ENCODE measurements around the gene MAEA. TPM values are rescaled to one million over a fixed set of nuclear protein-coding genes. Genes with fewer than 3 reads are reported as not detected.

MAEA gene
- total and polyA plus RNA-seq, 2 experiments from 2014 or later = 57.3 to 85.0 TPM

DNA sequence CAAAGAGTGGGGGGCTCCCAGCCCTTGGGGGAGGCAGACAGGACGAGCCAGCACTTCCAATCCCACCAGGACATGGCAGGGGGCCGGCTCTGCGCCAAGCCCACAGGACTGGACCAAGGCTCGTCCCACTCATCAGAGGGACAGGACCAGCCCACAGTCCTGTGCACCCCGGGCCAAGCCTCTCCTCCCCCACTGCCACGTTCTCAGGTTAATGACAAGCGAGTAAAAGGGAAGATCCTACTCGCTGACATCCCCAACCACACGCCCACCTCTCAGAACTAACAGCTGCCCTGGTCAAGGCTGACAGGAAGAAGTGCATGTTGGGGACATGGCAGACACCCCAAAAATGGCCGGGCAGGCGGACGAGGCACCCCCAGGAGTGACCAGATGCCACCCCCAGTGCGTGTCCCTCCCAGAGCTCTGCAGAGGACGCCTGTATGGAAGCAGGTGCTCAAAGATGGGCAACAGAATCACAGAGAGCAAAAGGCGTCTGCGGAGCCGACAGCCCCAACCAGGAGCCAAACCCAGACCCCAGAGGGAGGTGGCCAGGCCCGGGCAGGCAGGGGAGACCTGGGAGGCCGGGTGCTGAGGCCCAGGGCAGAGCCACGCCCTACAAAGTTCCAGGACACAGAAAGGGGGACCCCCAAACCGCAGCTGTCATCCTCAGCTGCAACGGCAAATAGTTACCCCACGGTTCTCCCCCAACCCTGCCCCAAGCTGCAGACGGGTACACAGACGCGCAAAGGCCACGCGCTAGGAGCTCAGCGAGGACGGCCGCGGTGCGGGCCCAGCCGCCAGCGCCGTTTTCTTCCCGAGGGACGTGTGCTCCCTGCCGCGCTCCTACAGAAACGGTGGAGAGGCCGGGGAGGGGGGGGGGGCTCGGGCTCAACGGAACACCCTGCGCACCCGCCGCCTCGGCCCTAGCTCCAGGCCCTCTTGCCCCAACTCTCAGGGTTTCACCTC lies 42.5 kb upstream of the MAEA start:
- Histone ChIP-seq H3K27me3 (replicated peaks; ENCODE audit: insufficient read depth) (no peaks in the 10 kb centered on the region), H3K79me2 (ENCODE audit: insufficient read depth) (peaks cover 79% of the 10 kb centered on the region), H4K20me1 (ENCODE audit: insufficient read depth) (no peaks in the 10 kb centered on the region), H3K27ac (peak overlapping the region; percentile 80), H3F3A (ENCODE audit: insufficient read depth) (no peaks in the 10 kb centered on the region), H3K4me1 (ENCODE audit: insufficient read depth) (peaks cover 13% of the 10 kb centered on the region; the same call in 1 of the 2 replicates), H3K4me2 (ENCODE audit: unreplicated experiment) (peak overlapping the region; percentile 87), H3K9ac (peak overlapping the region; percentile 93), H3K36me3 (ENCODE audit: low read depth) (no peaks in the 10 kb centered on the region), H2AFZ (peak overlapping the region; percentile 51), H3K9me3 (ENCODE audit: low read depth) (no peaks in the 10 kb centered on the region), H3K4me3 (peak overlapping the region; percentile 90), H3K9me2 (ENCODE audit: insufficient read depth) (no peaks in the 10 kb centered on the region)
- WGBS, 2 experiments (ENCODE audit: low coverage in 1 of 2, low lambda C conversion rate in 2 of 2, missing lambda C conversion rate in 2 of 2) = 12 to 14% methylated on average over 39 to 47 of the region's 48 CpGs
- in situ Hi-C loops (cut with MboI) = no loop called here
- peak; percentile 65 for DNase-seq
- TF ChIP-seq EZH2 (IDR thresholded peaks at IDR 0.05; ENCODE audit: insufficient read depth, poor library complexity, severe bottlenecking) (no peak), EZH2phosphoT487 (IDR thresholded peaks at IDR 0.05; ENCODE audit: insufficient read depth, low read depth) (no peak)

DNA sequence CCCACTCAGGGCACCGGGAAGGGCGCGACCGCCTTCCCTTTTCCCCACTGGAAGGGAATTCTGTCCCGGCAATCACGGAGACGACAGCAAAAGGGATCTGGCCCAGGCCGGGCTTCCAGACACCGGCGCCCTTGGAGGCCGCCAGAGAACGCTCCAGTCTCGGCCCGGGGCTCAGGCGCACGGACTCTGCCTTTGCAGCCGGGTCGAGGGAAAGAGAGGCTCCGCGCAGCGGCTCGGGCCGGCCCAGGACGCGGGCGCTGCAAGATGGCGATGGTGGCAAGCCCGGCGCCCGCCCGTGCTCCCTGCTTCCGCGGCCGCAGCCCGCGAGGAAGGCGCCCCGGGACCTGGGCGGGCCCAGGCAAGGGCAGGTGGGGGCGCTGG lies 41.8 kb upstream of the MAEA start:
- Histone ChIP-seq H3K4me1 (ENCODE audit: insufficient read depth) (peaks cover 13% of the 10 kb centered on the region; the same call in 1 of the 2 replicates), H3F3A (ENCODE audit: insufficient read depth) (no peaks in the 10 kb centered on the region), H3K27me3 (replicated peaks; ENCODE audit: insufficient read depth) (no peaks in the 10 kb centered on the region), H3K9me2 (ENCODE audit: insufficient read depth) (no peaks in the 10 kb centered on the region), H4K20me1 (ENCODE audit: insufficient read depth) (no peaks in the 10 kb centered on the region), H2AFZ (peak overlapping the region; percentile 51), H3K9me3 (ENCODE audit: low read depth) (no peaks in the 10 kb centered on the region), H3K79me2 (ENCODE audit: insufficient read depth) (peaks cover 72% of the 10 kb centered on the region), H3K9ac (peak overlapping the region; percentile 93), H3K4me2 (ENCODE audit: unreplicated experiment) (peak overlapping the region; percentile 87), H3K36me3 (ENCODE audit: low read depth) (no peaks in the 10 kb centered on the region), H3K27ac (peak overlapping the region; percentile 80), H3K4me3 (peak overlapping the region; percentile 90)
- no peak for TF ChIP-seq EZH2 (IDR thresholded peaks at IDR 0.05; ENCODE audit: insufficient read depth, poor library complexity, severe bottlenecking)
- no peak for TF ChIP-seq EZH2phosphoT487 (IDR thresholded peaks at IDR 0.05; ENCODE audit: insufficient read depth, low read depth)
- 0 to 3% methylated on average over 17 to 18 of the region's 40 CpGs for WGBS, 2 experiments (ENCODE audit: low coverage in 1 of 2, low lambda C conversion rate in 2 of 2, missing lambda C conversion rate in 2 of 2)
- in situ Hi-C loops (cut with MboI) = no loop called here
- no peak for DNase-seq

DNA sequence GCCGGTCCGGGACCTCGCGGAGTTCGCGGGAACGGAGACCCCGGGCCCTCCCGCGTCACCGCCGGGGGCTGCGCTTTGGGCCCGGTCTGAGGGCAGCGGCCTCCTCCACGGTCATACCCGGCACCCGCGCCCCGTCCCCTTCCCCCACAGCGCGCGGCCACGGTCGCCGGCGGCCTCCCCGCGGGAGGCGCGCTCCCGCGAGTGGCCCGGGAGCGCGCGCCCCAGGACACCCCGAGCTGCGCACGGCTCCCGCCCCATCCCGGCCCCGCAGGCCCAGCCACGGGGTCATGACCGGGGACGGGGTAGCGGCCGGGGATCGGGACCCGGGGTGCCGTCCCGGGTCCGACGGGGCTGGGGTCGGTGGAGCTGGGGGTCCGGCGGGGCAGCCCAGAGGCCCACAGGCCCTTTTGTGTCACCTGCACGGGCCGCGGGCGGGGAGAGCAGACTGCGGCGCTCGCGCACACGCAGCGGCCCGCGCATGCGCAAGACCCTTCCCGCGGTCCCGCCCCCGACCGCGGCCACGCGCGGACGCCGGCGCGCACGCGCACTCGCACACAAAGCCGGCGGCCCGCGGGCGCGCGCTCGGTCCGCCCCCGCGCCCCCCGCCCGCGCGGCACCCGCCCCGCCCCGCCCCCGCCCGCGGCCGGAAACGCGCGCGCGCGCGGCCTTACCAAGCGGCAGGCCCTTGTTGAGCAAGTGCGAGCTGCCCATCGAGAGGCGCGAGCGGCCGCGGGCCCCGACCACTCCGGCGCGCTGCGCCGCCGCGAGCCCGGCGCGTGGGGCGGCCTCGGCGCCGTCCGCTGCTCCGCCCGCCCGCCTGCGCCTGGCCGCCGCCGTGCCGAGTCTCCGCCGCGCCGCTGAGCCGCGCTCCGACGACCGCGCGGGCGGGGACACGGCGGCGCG lies 41.2 kb upstream of the MAEA start, which contains the start of gene CTBP1:
Gene CTBP1 (minus strand): TSS at position 886 of the 903 bp plus-strand sequence. CDS start 7,799 bp downstream, outside the sequence.
- peak; percentile 95 for DNase-seq
- Histone ChIP-seq H3K9me2 (ENCODE audit: insufficient read depth) (no peaks in the 10 kb centered on the region), H4K20me1 (ENCODE audit: insufficient read depth) (no peaks in the 10 kb centered on the region), H3K9me3 (ENCODE audit: low read depth) (no peaks in the 10 kb centered on the region), H3K79me2 (ENCODE audit: insufficient read depth) (peaks cover 65% of the 10 kb centered on the region), H3K4me2 (ENCODE audit: unreplicated experiment) (peak within 1 kb of the TSS; percentile 89), H3K4me1 (ENCODE audit: insufficient read depth) (peaks cover 13% of the 10 kb centered on the region; the same call in 1 of the 2 replicates), H3K27ac (peak within 1 kb of the TSS; percentile 86), H3K36me3 (ENCODE audit: low read depth) (no peaks in the 10 kb centered on the region), H3K4me3 (peak within 1 kb of the TSS; percentile 90), H2AFZ (peak within 1 kb of the TSS; percentile 84), H3K9ac (peak within 1 kb of the TSS; percentile 93), H3F3A (ENCODE audit: insufficient read depth) (no peaks in the 10 kb centered on the region), H3K27me3 (replicated peaks; ENCODE audit: insufficient read depth) (no peaks in the 10 kb centered on the region)
- TF ChIP-seq EZH2phosphoT487 (IDR thresholded peaks at IDR 0.05; ENCODE audit: insufficient read depth, low read depth) (no peak), EZH2 (IDR thresholded peaks at IDR 0.05; ENCODE audit: insufficient read depth, poor library complexity, severe bottlenecking) (no peak)
- 1% methylated on average over 56 to 116 of the region's 163 CpGs for WGBS, 2 experiments (ENCODE audit: low coverage in 1 of 2, low lambda C conversion rate in 2 of 2, missing lambda C conversion rate in 2 of 2)
- in situ Hi-C loops (cut with MboI) = no loop called here
